Adipose tissue (tissue), 3 donors: ENCODE results near the gene CD24. TPM values are rescaled to one million over a fixed set of nuclear protein-coding genes. Genes with fewer than 3 reads are reported as not detected.
"Not testable (repeated sequence)": the region's sequence is repeated elsewhere in the genome, so short reads cannot be mapped to it uniquely, and the experiment has no call there.

Experiments used
- H3K27ac ChIP-seq: one replicate; pipeline ENCODE4 v1.5.1; 2013; ENCODE audit warnings: low read depth, low read length
- WGBS, 3 donors: extraction: QIAGEN DNeasy Blood & Tissue Kit; methylation state at CpG; one replicate each; pipeline ENCODE4 v1.1.7; 2013; 5-methylcytosine and 5-hydroxymethylcytosine counted together
- polyA plus RNA-seq, 3 donors: library from polyadenylated mRNA; stranded (reverse); fragments of 200-250 nt; gene quantifications; one replicate each; pipeline ENCODE4 v1.2.3, GENCODE V29; 2013
- donor health status: healthy with polysubstance abuse.
- donor health status: Bipolar disorder and iron deficiency.
- donor health status: healthy.

The CD24 gene, protein sequence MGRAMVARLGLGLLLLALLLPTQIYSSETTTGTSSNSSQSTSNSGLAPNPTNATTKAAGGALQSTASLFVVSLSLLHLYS
- polyA plus RNA-seq = 1,000 to 10,000 TPM in 1 of 3 donors, 10 to 100 TPM in 1, 1 to 10 TPM in 1; 5.5 to 1,196 (median 21.2) TPM

- WGBS, 3 donors = 1% methylated on average over 43 to 73 of the region's 73 CpGs
These were observed at the start of gene CD24 for GRCh38 chr6:106974336-106974998. Gene CD24, minus strand, starts transcription at chr6:106974729. Its CDS starts 83 bp downstream, at chr6:106974646.

GRCh38 chr6:107021446-107022185 is 47.1 kb upstream of the CD24 start:
- no peak overlapping the region for H3K27ac ChIP-seq
- WGBS, 3 donors = 47 to 71% (median 63%) methylated on average over 1 of the region's 1 CpG

More at GRCh38 chr6:106974336-106974998, at the start of gene CD24:
- no peak within 1 kb of the TSS for H3K27ac ChIP-seq

DNA sequence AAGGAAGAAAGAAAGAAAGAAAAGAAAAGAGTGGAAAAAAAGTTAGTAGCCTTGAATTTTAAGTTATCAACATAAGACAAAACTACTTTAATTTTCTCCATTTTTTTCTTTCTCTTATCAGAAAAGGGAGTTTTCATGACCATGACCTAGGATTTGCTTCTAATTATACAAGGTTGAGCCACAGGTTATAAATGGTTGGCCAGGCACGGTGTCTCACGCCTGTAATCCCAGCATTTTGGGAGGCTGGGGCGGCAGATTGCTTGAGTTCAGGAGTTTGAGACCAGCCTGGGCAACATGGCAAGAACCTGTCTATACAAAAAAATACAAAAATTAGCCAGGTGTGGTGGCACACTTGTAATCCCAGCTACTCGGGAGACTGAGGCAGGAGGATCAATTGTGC is 45.7 kb upstream of the CD24 start:
- 46 to 80% (median 79%) methylated on average over 4 of the region's 4 CpGs for WGBS, 3 donors
- no peak overlapping the region for H3K27ac ChIP-seq

GRCh38 chr6:107019628-107020027 is 45.1 kb upstream of the CD24 start:
- WGBS, 3 donors = 42 to 93% (median 90%) methylated on average over 8 of the region's 8 CpGs
- H3K27ac ChIP-seq = not testable (repeated sequence)

DNA sequence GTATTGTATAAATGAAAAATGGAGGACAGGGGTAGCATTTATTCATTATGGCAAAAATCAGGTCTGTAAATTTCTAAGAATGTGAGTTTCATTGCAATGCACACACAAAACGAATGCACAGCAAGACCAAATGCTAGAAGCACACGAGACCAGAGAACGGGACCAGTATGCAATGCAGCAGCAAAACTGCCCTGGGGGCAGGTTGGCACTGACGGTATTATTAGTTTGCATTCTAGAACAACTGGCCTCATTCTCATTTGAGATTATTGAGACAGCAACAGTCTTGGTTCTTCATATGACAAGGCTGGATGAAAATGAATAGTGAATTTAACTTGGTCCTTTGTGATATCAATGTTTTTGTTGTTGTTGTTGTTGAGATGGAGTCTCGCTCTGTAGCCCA is 44.5 kb upstream of the CD24 start:
- 92 to 97% (median 93%) methylated on average over 5 of the region's 5 CpGs for WGBS, 3 donors
- H3K27ac ChIP-seq = no peak overlapping the region

- 71 to 80% (median 71%) methylated on average over 2 of the region's 2 CpGs for WGBS, 3 donors
- no peak overlapping the region for H3K27ac ChIP-seq
These were observed 35.0 kb upstream of the CD24 start for GRCh38 chr6:107009499-107009898.

GRCh38 chr6:106997392-106998158 is 23.0 kb upstream of the CD24 start:
- 40 to 52% (median 46%) methylated on average over 10 of the region's 10 CpGs for WGBS, 3 donors

GRCh38 chr6:106995640-106996039 is 21.1 kb upstream of the CD24 start:
- no peak overlapping the region for H3K27ac ChIP-seq
- 94 to 99% (median 95%) methylated on average over 3 of the region's 3 CpGs for WGBS, 3 donors

More at GRCh38 chr6:106997392-106998158, 23.0 kb upstream of the CD24 start:
- H3K27ac ChIP-seq = no peak overlapping the region

DNA sequence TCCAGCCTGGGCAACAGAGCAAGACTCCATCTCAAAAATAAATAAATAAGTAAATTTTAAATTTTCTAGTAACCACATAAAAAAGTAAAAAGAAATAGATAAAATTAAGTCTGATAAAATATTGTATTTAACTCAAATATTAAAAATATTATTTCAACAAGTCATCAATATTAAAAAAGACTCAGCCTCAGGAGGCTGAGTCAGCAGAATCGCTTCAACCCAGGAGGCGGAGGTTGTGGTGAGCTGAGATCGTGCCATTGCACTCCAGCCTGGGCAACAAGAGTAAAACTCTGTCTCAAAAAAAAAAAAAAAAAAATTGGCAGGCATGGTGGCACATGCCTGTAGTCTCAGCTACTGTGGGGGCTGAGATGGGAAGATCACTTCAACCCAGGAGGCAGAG is 15.2 kb upstream of the CD24 start:
- H3K27ac ChIP-seq = not testable (repeated sequence)
- WGBS, 3 donors = 43 to 76% (median 49%) methylated on average over 3 of the region's 3 CpGs

DNA sequence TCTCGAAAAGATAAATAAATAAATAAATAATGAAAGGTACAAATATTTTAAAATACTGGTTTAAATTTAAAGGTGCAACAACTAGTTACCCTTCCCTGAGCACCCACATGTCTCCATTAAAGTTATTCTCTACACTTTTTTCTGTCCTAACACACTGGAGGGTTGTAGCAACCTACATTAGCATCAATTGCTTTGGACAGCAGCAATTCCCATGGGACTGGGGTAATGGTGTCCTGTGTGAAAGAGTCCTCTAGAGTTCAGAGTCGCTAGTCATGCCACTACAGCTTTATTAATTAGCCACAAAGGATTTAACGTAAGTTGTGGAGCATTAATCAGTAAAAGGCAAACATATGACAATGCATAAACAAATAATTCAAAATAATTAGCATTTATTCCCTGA is 14.1 kb upstream of the CD24 start:
- 60 to 68% (median 62%) methylated on average over 3 of the region's 3 CpGs for WGBS, 3 donors
- H3K27ac ChIP-seq = no peak overlapping the region

- WGBS, 3 donors = 62 to 77% (median 73%) methylated on average over 4 of the region's 4 CpGs
- no peak overlapping the region for H3K27ac ChIP-seq
These were observed 7.4 kb upstream of the CD24 start for GRCh38 chr6:106981926-106982325.

DNA sequence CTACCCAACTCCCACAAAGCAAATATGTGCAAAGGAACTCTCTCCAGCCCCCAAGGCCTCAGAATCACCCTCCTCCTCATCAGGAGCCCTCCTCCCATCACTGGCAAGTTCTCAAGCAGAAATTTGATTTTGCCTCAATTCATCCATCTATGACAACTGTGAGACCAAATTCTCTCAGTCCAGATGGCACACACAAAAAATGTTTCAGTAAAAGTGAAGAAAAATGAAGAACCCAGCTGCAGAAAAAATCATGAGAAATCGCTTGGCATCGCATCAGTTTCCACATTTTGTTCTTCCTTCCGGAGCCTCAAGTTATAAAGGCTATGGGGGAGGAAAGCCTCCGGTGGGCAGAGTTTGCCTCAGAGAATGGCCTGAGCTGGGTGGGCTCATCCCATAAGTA is 6.4 kb upstream of the CD24 start:
- no peak overlapping the region for H3K27ac ChIP-seq
- 74 to 90% (median 77%) methylated on average over 4 of the region's 4 CpGs for WGBS, 3 donors

GRCh38 chr6:106979435-106979884 is 4.9 kb upstream of the CD24 start:
- no peak overlapping the region for H3K27ac ChIP-seq
- 0 to 1% (median 1%) methylated on average over 8 of the region's 8 CpGs for whole genome bisulfite sequencing, 3 donors

- H3K27ac ChIP-seq = no peak overlapping the region
- WGBS, 3 donors = 55 to 82% (median 72%) methylated on average over 3 of the region's 3 CpGs
These were observed 2.7 kb upstream of the CD24 start for GRCh38 chr6:106977246-106977645.

- no peak overlapping the region for H3K27ac ChIP-seq
- 57 to 76% (median 73%) methylated on average over 5 of the region's 5 CpGs for whole genome bisulfite sequencing, 3 donors
These were observed 1.7 kb upstream of the CD24 start for GRCh38 chr6:106976270-106976669.

- 0 to 3% (median 3%) methylated on average over 12 of the region's 12 CpGs for WGBS, 3 donors
- no peak overlapping the region for H3K27ac ChIP-seq
These were observed 1.2 kb upstream of the CD24 start for GRCh38 chr6:106975738-106976064.

GRCh38 chr6:106974999-106975737 is 639 bp upstream of the CD24 start:
- H3K27ac ChIP-seq = no peak overlapping the region

GRCh38 chr6:106973836-106974335 is 643 bp downstream of the CD24 start:
- 0 to 2% (median 1%) methylated on average over 32 of the region's 32 CpGs for WGBS, 3 donors
- no peak overlapping the region for H3K27ac ChIP-seq

More at GRCh38 chr6:106974999-106975737, 639 bp upstream of the CD24 start:
- 0 to 1% (median 1%) methylated on average over 50 to 89 of the region's 90 CpGs for WGBS, 3 donors
